Left lung (tissue), 10 donors: ENCODE data around the gene GRK6. TPM values are rescaled to one million over a fixed set of nuclear protein-coding genes. Genes with fewer than 3 reads are reported as not detected.

Source experiments
- ATAC-seq: fragments of 200-7000 bp; cut with Tn5 transposase; one replicate; pipeline ENCODE4 v1.9.1; 2020; ENCODE audit warnings: moderate library complexity
- DNase-seq, 4 donors: peaks; one replicate each; pipeline ENCODE4 v3.0.0-alpha.2; 2013 to 2020
- H3K27ac ChIP-seq, 2 donors: fragments of 200-600 bp; sonication (generic) in 1 of 2; one replicate each; pipeline versions ENCODE4 v1.5.0 to v1.8.0; 2020 to 2021
- H3K27me3 ChIP-seq, 2 donors: fragments of 200-600 bp; sonication (generic) in 1 of 2; one replicate each; pipeline versions ENCODE4 v1.5.0 to v1.8.0; 2020 to 2021
- H3K36me3 ChIP-seq, 2 donors: fragments of 200-600 bp; sonication (generic) in 1 of 2; one replicate each; pipeline versions ENCODE4 v1.5.0 to v1.8.0; 2020 to 2021
- H3K4me1 ChIP-seq, 2 donors: fragments of 200-600 bp; one replicate each; pipeline ENCODE4 v1.8.0; 2021
- H3K4me3 ChIP-seq, 2 donors: fragments of 200-600 bp; sonication (generic) in 1 of 2; one replicate each; pipeline versions ENCODE4 v1.5.0 to v1.8.0; 2020 to 2021; ENCODE audit warnings: mild to moderate bottlenecking in 1 of 2
- H3K9me3 ChIP-seq, 2 donors: fragments of 200-600 bp; sonication (generic) in 1 of 2; one replicate each; pipeline versions ENCODE4 v1.5.0 to v1.8.0; 2020 to 2021
- CTCF ChIP-seq, 2 donors: fragments of 200-600 bp; sonication (generic) in 1 of 2; IDR thresholded peaks; one replicate each; pipeline versions ENCODE4 v1.5.0 to v1.8.0; 2021; ENCODE audit warnings: antibody characterized with exemption in 2 of 2
- intact Hi-C, 2 donors: fragments of 100-400 bp; cut with DNase I; formaldehyde crosslinking; loops; one replicate each; pipeline versions ENCODE4 v1.11.2 to v1.14.2; 2022
- polyA plus RNA-seq, 6 donors: library from polyadenylated mRNA; unstranded; fragments of 120-200 nt; gene quantifications; one replicate each; pipeline ENCODE4 v1.2.1, GENCODE V29; 2013; ENCODE audit not compliant: insufficient read length in 6 of 6
- total RNA-seq, 2 donors: library from RNA; stranded (reverse); fragmentation: NEBNext Ultra II Directional; extraction: Animal tissue kit (Norgen Biotek cat#: 25700); gene quantifications; one replicate each; pipeline ENCODE4 v1.2.1, GENCODE V29; 2021
- donor health status: DM: no; HTN: yes; CAD: no.
- donor health status: DM: no; HTN: no; CAD: no.

GRK6 gene
- total and polyA plus RNA-seq, 8 donors = 15.7 to 57.1 (median 25.4) TPM

GRCh38 chr5:177386542-177386941, 39.9 kb upstream of the GRK6 start:
- no peak overlapping the region for H3K27ac ChIP-seq
- H3K9me3 ChIP-seq = no peaks in the 10 kb centered on the region
- intact Hi-C loops = no loop called here
- no peak for ATAC-seq
- peaks cover 0 to 46% of the 10 kb centered on the region in 2 donors for H3K27me3 ChIP-seq
- no peak for DNase-seq
- no peaks in the 10 kb centered on the region for H3K36me3 ChIP-seq
- TF ChIP-seq CTCF (IDR thresholded peaks at IDR 0.05) = no peak
- no peak overlapping the region for H3K4me3 ChIP-seq
- peaks cover 14 to 34% of the 10 kb centered on the region in 2 donors for H3K4me1 ChIP-seq

- Histone ChIP-seq H3K4me3 (no peak overlapping the region), H3K4me1 (peaks cover 14 to 34% of the 10 kb centered on the region in 2 donors), H3K27ac (no peak overlapping the region), H3K27me3 (peaks cover 0 to 40% of the 10 kb centered on the region in 2 donors), H3K9me3 (no peaks in the 10 kb centered on the region), H3K36me3 (no peaks in the 10 kb centered on the region)
- ATAC-seq (no peak), DNase-seq (no peak)
- TF ChIP-seq CTCF (IDR thresholded peaks at IDR 0.05) = no peak
- intact Hi-C loops = no loop called here
Measured at GRCh38 chr5:177387405-177387804, 39.1 kb upstream of the GRK6 start.

GRCh38 chr5:177388521-177389052, 37.9 kb upstream of the GRK6 start:
- no peaks in the 10 kb centered on the region for H3K9me3 ChIP-seq
- intact Hi-C loops = no loop called here
- H3K36me3 ChIP-seq = no peaks in the 10 kb centered on the region
- DNase-seq (no peak), ATAC-seq (no peak)
- peaks cover 0 to 28% of the 10 kb centered on the region in 2 donors for H3K27me3 ChIP-seq
- no peak for TF ChIP-seq CTCF (IDR thresholded peaks at IDR 0.05)
- peaks cover 14 to 39% of the 10 kb centered on the region in 2 donors for H3K4me1 ChIP-seq
- H3K4me3 ChIP-seq = no peak overlapping the region
- no peak overlapping the region for H3K27ac ChIP-seq

- Histone ChIP-seq H3K9me3 (no peaks in the 10 kb centered on the region), H3K36me3 (no peaks in the 10 kb centered on the region), H3K27me3 (peaks cover 0 to 21% of the 10 kb centered on the region in 2 donors), H3K4me1 (peaks cover 14 to 42% of the 10 kb centered on the region in 2 donors), H3K4me3 (no peak overlapping the region), H3K27ac (peak overlapping the region; percentile 71 to 73)
- DNase-seq (peak in 1 of 4 donors; percentile 73), ATAC-seq (peak; percentile 78)
- no peak for TF ChIP-seq CTCF (IDR thresholded peaks at IDR 0.05)
- intact Hi-C loops = loop anchor here (5.0 to 10.0 kb wide), 3 partner anchors 63 to 113 kb away; no protein-coding TSS in a partner anchor
Measured at GRCh38 chr5:177389241-177390169, 37.0 kb upstream of the GRK6 start.
